Thyroid gland (tissue), 4 donors: ENCODE measurements around the gene PTPRN2.

Experiments
- POLR2A ChIP-seq, 2 donors: fragments of 450-650 bp; IDR thresholded peaks; one replicate each; pipeline ENCODE4 v1.6.1; 2017; ENCODE audit warnings: antibody characterized with exemption in 2 of 2, mild to moderate bottlenecking in 2 of 2, moderate library complexity in 1 of 2
- TF ChIP-seq, protein P1 (sequence below), 6 experiments: fragments of 200-600 bp in 3 of 6; fragments of 450-650 bp in 3 of 6; sonication (generic) in 3 of 6; IDR thresholded peaks; one replicate each; pipeline ENCODE4 v1.5.1; 2016 to 2019; ENCODE audit warnings: antibody characterized with exemption in 6 of 6, mild to moderate bottlenecking in 2 of 6, inconsistent platforms in 1 of 6, moderate library complexity in 1 of 6

DNA sequence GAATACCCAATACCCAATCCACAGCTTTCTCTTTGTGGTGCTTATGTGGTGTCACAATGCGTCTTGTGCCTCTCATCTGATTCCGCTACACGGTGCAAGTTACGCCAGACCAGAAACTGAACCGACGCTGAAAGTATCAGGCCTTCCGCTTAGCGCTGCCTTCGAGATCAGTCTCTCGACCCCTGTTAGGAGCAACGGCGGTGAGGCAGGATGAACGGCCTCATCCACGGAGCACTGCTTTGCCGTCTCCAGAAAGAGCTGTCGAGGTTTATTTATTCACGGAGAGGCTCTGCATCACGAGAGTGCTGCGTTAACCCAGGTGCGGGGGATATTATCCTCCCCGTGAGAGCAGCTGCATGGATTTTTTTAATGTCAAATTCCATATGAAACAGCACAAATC lies 786.5 kb downstream of the PTPRN2 start:
- TF ChIP-seq, protein P1, sequence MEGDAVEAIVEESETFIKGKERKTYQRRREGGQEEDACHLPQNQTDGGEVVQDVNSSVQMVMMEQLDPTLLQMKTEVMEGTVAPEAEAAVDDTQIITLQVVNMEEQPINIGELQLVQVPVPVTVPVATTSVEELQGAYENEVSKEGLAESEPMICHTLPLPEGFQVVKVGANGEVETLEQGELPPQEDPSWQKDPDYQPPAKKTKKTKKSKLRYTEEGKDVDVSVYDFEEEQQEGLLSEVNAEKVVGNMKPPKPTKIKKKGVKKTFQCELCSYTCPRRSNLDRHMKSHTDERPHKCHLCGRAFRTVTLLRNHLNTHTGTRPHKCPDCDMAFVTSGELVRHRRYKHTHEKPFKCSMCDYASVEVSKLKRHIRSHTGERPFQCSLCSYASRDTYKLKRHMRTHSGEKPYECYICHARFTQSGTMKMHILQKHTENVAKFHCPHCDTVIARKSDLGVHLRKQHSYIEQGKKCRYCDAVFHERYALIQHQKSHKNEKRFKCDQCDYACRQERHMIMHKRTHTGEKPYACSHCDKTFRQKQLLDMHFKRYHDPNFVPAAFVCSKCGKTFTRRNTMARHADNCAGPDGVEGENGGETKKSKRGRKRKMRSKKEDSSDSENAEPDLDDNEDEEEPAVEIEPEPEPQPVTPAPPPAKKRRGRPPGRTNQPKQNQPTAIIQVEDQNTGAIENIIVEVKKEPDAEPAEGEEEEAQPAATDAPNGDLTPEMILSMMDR (IDR thresholded peaks at IDR 0.05): no peak
- TF ChIP-seq POLR2A (IDR thresholded peaks at IDR 0.05): no peak
